ENCODE data around the gene SYT14. TPM values are rescaled to one million over a fixed set of nuclear protein-coding genes. Genes with fewer than 3 reads are reported as not detected.

Gene SYT14
- total and polyA plus RNA-seq, 7 donors: under 0.01 to 0.71 (median 0.22) TPM; not detected in 1

DNA sequence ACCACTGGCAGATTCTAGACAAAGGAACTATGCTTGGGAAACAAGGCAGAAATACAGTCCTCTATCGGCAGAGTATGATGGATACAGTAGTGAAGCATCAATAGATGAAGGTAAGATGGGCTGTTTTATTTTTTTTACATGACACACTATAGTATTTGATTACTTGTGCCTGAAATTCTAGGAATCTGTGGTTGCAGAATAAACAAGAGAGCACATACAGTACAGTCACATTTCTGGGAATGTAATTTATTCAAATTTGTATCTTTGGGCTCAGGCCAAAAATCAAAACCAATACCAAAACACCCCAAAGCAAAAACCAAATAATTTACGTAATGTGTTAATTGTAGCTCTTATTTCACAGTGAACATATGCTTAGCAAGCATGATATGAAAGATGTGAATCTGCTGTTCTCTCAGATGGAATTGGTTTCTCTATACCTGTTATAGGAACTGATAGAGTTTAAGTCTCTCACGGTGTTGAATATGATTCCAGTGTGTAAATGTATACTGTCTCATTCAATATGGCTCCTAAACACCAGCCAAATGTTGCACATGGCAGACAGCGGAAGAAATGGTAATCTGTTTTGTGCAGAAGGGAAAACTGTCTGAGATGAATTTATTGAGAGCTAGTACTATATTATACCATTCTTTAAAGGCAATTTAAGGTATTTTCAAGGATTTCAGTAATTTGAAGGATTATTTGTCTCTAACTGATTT lies 83.3 kb downstream of the SYT14 start:
- DNase-seq: no peak
- Histone ChIP-seq H3K27ac (no peak overlapping the region), H3K27me3 (no peaks in the 10 kb centered on the region), H3K4me3 (no peak overlapping the region), H3K36me3 (no peaks in the 10 kb centered on the region), H3K9me3 (no peaks in the 10 kb centered on the region), H3K4me1 (no peaks in the 10 kb centered on the region)
- WGBS, 2 donors: 85 to 89% methylated on average over 4 of the region's 4 CpGs
- intact Hi-C loops (cut with DNase I): no loop called here
- TF ChIP-seq POLR2A (IDR thresholded peaks at IDR 0.05) (no peak), EP300 (IDR thresholded peaks at IDR 0.05) (no peak), POLR2AphosphoS5 (IDR thresholded peaks at IDR 0.05) (no peak)
- TF ChIP-seq, protein P1, sequence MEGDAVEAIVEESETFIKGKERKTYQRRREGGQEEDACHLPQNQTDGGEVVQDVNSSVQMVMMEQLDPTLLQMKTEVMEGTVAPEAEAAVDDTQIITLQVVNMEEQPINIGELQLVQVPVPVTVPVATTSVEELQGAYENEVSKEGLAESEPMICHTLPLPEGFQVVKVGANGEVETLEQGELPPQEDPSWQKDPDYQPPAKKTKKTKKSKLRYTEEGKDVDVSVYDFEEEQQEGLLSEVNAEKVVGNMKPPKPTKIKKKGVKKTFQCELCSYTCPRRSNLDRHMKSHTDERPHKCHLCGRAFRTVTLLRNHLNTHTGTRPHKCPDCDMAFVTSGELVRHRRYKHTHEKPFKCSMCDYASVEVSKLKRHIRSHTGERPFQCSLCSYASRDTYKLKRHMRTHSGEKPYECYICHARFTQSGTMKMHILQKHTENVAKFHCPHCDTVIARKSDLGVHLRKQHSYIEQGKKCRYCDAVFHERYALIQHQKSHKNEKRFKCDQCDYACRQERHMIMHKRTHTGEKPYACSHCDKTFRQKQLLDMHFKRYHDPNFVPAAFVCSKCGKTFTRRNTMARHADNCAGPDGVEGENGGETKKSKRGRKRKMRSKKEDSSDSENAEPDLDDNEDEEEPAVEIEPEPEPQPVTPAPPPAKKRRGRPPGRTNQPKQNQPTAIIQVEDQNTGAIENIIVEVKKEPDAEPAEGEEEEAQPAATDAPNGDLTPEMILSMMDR (IDR thresholded peaks at IDR 0.05): no peak

DNA sequence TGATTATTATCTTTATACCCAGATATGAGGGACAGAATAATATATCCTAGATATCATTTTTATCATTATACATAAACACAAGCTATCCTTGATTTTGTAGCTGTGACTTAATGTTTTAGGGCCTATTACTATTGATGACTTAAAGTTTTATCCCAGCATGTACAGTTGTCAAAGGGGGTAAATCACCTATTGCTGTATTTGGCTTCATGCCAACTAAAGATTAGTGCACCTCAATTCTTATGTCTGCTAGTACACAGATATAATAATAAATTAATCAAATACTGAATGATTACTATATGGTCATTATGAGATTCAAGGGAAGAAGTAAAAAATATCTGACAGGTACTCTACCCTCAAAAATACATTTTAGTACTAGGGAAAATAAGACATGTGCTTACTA lies 84.0 kb downstream of the SYT14 start:
- no peaks in the 10 kb centered on the region for H3K36me3 ChIP-seq
- TF ChIP-seq POLR2A (IDR thresholded peaks at IDR 0.05) (no peak), EP300 (IDR thresholded peaks at IDR 0.05) (no peak), POLR2AphosphoS5 (IDR thresholded peaks at IDR 0.05) (no peak)
- TF ChIP-seq, protein P1 (IDR thresholded peaks at IDR 0.05): no peak
- H3K4me3 ChIP-seq: no peak overlapping the region
- H3K27me3 ChIP-seq: no peaks in the 10 kb centered on the region
- no peak for DNase-seq
- H3K9me3 ChIP-seq: no peaks in the 10 kb centered on the region
- no peaks in the 10 kb centered on the region for H3K4me1 ChIP-seq
- intact Hi-C loops (cut with DNase I): no loop called here
- H3K27ac ChIP-seq: no peak overlapping the region

DNA sequence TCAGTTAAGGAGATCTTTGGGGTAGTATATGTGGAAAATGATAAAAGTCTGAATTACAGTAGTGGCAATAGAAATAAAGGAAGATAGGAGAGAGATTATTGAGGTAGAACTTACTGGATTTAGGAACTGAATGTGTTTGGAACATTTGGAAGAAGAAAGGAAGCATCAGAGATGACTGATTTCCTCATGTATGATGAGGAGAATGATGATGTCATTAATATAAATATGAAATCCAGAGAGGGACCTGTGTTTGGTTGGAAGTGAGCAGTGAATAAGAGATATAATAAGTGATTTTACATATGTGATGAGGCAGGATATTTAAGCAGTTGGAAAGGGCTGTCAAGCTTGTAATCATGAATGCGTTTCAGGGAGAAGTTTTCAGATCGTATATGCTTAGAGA lies 86.3 kb downstream of the SYT14 start:
- Histone ChIP-seq H3K27me3 (no peaks in the 10 kb centered on the region), H3K27ac (no peak overlapping the region), H3K36me3 (no peaks in the 10 kb centered on the region), H3K9me3 (no peaks in the 10 kb centered on the region), H3K4me1 (no peaks in the 10 kb centered on the region), H3K4me3 (no peak overlapping the region)
- 90 to 91% methylated on average over 2 of the region's 2 CpGs for WGBS, 2 donors
- TF ChIP-seq POLR2A (IDR thresholded peaks at IDR 0.05) (no peak), EP300 (IDR thresholded peaks at IDR 0.05) (no peak)
- intact Hi-C loops (cut with DNase I): no loop called here
- no peak for DNase-seq

DNA sequence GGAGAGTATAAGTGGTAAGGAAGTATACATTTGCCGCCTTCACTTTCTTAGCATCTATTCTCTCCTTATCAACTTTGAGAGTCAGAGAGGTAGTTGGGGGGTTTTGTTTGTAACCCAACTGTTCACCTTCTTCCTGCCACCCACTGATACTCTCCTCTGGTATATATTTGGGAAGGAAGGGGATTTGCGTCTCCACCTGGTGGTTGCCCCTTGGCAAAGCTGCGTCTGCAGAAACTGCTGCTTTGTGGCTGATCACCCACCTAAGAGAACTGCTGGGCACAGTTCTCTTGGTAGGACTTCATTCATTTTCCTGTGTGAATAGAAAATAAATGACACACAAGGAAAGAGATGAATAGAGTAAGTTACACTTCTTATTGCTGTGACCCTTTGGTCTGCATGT lies 87.0 kb downstream of the SYT14 start:
- WGBS, 2 donors: 43 to 63% methylated on average over 3 of the region's 3 CpGs

DNA sequence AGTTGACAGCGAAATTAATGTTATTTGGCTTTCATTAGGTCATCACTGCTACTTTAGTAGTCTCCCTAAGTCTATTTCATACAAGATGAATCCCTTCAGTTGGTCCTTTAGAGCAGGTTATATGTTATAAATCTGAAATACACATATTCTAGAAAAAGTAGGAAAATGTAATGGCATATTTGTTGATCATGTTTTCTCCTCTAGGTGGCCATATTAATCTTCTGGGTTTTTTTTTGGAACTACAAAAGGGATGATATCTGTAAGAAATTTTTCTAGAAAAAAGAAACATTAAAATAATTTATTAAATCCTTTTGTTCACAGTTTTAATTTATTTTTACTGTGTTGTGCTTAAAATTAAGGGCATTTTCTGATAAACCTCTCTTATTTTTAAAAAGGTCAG lies 87.9 kb downstream of the SYT14 start:
- Histone ChIP-seq H3K4me1 (no peaks in the 10 kb centered on the region), H3K9me3 (peaks cover 0 to 4% (median 0%) of the 10 kb centered on the region in 4 donors), H3K27me3 (no peaks in the 10 kb centered on the region), H3K4me3 (no peak overlapping the region), H3K36me3 (no peaks in the 10 kb centered on the region), H3K27ac (no peak overlapping the region)
- intact Hi-C loops (cut with DNase I): no loop called here
- WGBS, 2 donors: 42 to 80% methylated on average over 1 of the region's 1 CpG
- TF ChIP-seq, protein P1 (IDR thresholded peaks at IDR 0.05): no peak
- TF ChIP-seq POLR2A (IDR thresholded peaks at IDR 0.05) (no peak), POLR2AphosphoS5 (IDR thresholded peaks at IDR 0.05) (no peak), EP300 (IDR thresholded peaks at IDR 0.05) (no peak)
- DNase-seq: no peak

More for the DNA sequence above, 87.0 kb downstream of the SYT14 start:
- intact Hi-C loops (cut with DNase I): no loop called here
- no peak for DNase-seq
- no peaks in the 10 kb centered on the region for H3K4me1 ChIP-seq
- no peak overlapping the region for H3K4me3 ChIP-seq
- no peak overlapping the region for H3K27ac ChIP-seq
- H3K36me3 ChIP-seq: no peaks in the 10 kb centered on the region
- H3K27me3 ChIP-seq: no peaks in the 10 kb centered on the region
- no peak for TF ChIP-seq EP300 (IDR thresholded peaks at IDR 0.05)
- no peak for TF ChIP-seq POLR2A (IDR thresholded peaks at IDR 0.05)
- no peak for TF ChIP-seq POLR2AphosphoS5 (IDR thresholded peaks at IDR 0.05)
- TF ChIP-seq, protein P1 (IDR thresholded peaks at IDR 0.05): no peak
- H3K9me3 ChIP-seq: no peaks in the 10 kb centered on the region
